GM21723 (cell line): ENCODE measurements around the gene BAZ2B.

Source experiments
- ATAC-seq: cut with Tn5 transposase; IDR thresholded peaks from one replicate; pipeline ENCODE4 v1.9.1; 2021; ENCODE audit warnings: mild to moderate bottlenecking, moderate library complexity; ENCODE audit not compliant: unreplicated experiment

BAZ2B gene

GRCh38 chr2:159270744-159271379, 345.5 kb downstream of the BAZ2B start:
- ATAC-seq: no peak
